ENCODE measurements around the gene PREPL.
"Not testable (repeated sequence)": the region's sequence is repeated elsewhere in the genome, so short reads cannot be mapped to it uniquely, and the experiment has no call there.

The PREPL gene

DNA sequence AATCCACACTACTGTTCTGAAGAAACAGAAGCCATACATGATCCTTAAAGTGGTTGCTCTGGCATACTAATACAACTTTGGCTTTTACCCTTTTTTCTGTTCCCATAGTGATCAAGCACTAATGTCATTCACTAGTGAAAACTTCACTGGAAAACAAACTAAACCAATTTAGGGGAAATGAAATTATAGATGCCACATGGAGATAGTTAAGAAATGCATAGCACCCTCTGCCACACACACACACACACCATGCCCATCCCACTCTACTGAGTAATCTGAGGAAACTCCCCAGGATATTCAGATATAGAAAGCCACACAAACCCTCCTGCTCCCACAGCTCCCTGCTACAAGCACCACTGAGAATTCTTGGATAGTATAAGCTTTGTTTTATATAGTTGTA, 46.9 kb downstream of the PREPL start:
- Histone ChIP-seq H3K9ac (ENCODE audit: low read depth, low read length) (no peak overlapping the region), H3K4me3 (ENCODE audit: low read length) (no peak overlapping the region), H3K9me3 (ENCODE audit: insufficient read depth, low read depth, low read length) (peaks cover 29% of the 10 kb centered on the region), H3K4me1 (ENCODE audit: insufficient read depth, low read length) (no peaks in the 10 kb centered on the region), H3K27ac (ENCODE audit: low read length) (no peak overlapping the region), H3K27me3 (ENCODE audit: insufficient read depth, low read length) (no peaks in the 10 kb centered on the region), H3K36me3 (ENCODE audit: insufficient read depth, low read depth, low read length) (peaks cover 26% of the 10 kb centered on the region)

DNA sequence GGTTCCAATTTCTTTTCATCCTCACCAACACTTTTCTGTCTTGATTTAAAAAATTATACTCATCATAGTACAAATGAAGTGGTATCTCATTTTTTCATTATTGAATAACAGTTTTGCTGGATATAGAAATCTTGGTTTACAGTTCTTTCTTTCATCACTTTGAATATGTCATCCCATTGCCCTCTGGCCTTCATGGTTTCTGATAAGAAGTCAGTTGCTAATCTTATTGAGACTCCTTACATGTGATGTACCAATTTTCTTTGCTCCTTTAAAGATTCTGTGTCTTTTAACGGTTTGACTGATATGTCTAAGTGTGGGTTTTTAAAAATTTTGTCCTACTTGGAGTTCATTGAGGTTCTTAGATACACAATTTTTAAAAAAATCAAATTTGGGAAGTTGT, 51.0 kb downstream of the PREPL start:
- no peaks in the 10 kb centered on the region for H3K27me3 ChIP-seq (ENCODE audit: insufficient read depth, low read length)

DNA sequence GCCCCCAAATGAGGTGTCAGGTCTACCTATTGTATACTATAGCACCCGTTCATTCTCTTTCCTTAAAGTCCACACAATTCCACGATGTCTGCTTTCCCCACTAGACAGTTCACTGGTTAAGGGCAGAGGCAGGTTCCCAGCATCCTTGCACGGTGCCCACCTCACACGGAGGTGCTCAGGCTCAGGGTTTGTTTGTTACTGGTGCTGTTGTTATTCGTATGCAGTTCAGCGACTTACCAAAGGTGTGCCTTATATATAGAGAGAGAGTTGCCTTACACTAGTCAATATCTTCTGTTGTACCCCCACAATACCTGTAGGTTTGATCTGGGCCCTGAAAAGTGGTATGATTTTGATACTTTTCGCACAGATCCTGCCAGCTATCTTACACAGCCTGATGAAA, 55.4 kb downstream of the PREPL start:
- Histone ChIP-seq H3K9me3 (ENCODE audit: insufficient read depth, low read depth, low read length) (peaks cover 26% of the 10 kb centered on the region), H3K27me3 (ENCODE audit: insufficient read depth, low read length) (no peaks in the 10 kb centered on the region), H3K4me1 (ENCODE audit: insufficient read depth, low read length) (no peaks in the 10 kb centered on the region), H3K9ac (ENCODE audit: low read depth, low read length) (no peak overlapping the region), H3K27ac (ENCODE audit: low read length) (no peak overlapping the region), H3K36me3 (ENCODE audit: insufficient read depth, low read depth, low read length) (no peaks in the 10 kb centered on the region), H3K4me3 (ENCODE audit: low read length) (no peak overlapping the region)

More for the DNA sequence above, 51.0 kb downstream of the PREPL start:
- H3K9ac ChIP-seq (ENCODE audit: low read depth, low read length): no peak overlapping the region
- H3K27ac ChIP-seq (ENCODE audit: low read length): no peak overlapping the region
- H3K4me3 ChIP-seq (ENCODE audit: low read length): no peak overlapping the region
- H3K9me3 ChIP-seq (ENCODE audit: insufficient read depth, low read depth, low read length): peaks cover 39% of the 10 kb centered on the region
- peaks cover 22% of the 10 kb centered on the region for H3K36me3 ChIP-seq (ENCODE audit: insufficient read depth, low read depth, low read length)
- H3K4me1 ChIP-seq (ENCODE audit: insufficient read depth, low read length): no peaks in the 10 kb centered on the region

- H3K27me3 ChIP-seq (ENCODE audit: insufficient read depth, low read length): no peaks in the 10 kb centered on the region
- no peaks in the 10 kb centered on the region for H3K36me3 ChIP-seq (ENCODE audit: insufficient read depth, low read depth, low read length)
- no peak overlapping the region for H3K9ac ChIP-seq (ENCODE audit: low read depth, low read length)
- peaks cover 10% of the 10 kb centered on the region for H3K9me3 ChIP-seq (ENCODE audit: insufficient read depth, low read depth, low read length)
- H3K27ac ChIP-seq (ENCODE audit: low read length): no peak overlapping the region
- no peak overlapping the region for H3K4me3 ChIP-seq (ENCODE audit: low read length)
- H3K4me1 ChIP-seq (ENCODE audit: insufficient read depth, low read length): no peaks in the 10 kb centered on the region
Measured at GRCh38 chr2:44304258-44304657, 57.0 kb downstream of the PREPL start.

DNA sequence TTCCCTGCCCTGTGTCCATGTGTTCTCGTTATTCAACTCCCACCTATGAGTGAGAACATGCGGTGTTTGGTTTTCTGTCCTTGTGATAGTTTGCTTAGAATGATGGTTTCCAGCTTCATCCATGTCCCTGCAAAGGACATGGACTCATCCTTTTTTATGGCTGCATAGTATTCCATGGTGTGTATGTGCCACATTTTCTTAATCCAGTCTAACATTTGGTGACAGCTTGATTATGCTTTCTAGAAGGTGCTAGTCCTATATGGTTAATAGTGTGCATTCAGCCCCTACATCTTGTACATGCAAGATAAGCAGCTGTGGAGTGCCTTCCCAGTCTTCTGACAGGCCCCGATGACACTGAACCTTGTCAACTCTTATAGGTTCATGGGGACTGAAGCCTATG, 57.5 kb downstream of the PREPL start:
- H3K9ac ChIP-seq (ENCODE audit: low read depth, low read length); H3K4me1 ChIP-seq (ENCODE audit: insufficient read depth, low read length); H3K27ac ChIP-seq (ENCODE audit: low read length); H3K36me3 ChIP-seq (ENCODE audit: insufficient read depth, low read depth, low read length); H3K27me3 ChIP-seq (ENCODE audit: insufficient read depth, low read length); H3K9me3 ChIP-seq (ENCODE audit: insufficient read depth, low read depth, low read length); H3K4me3 ChIP-seq (ENCODE audit: low read length): not testable (repeated sequence)

GRCh38 chr2:44301111-44301510, 60.2 kb downstream of the PREPL start:
- Histone ChIP-seq H3K9me3 (ENCODE audit: insufficient read depth, low read depth, low read length) (no peaks in the 10 kb centered on the region), H3K4me3 (ENCODE audit: low read length) (no peak overlapping the region), H3K27me3 (ENCODE audit: insufficient read depth, low read length) (no peaks in the 10 kb centered on the region), H3K27ac (ENCODE audit: low read length) (no peak overlapping the region), H3K4me1 (ENCODE audit: insufficient read depth, low read length) (peaks cover 1% of the 10 kb centered on the region; the same call in 1 of the 2 replicates), H3K9ac (ENCODE audit: low read depth, low read length) (no peak overlapping the region), H3K36me3 (ENCODE audit: insufficient read depth, low read depth, low read length) (no peaks in the 10 kb centered on the region)

GRCh38 chr2:44299635-44300034, 61.7 kb downstream of the PREPL start:
- Histone ChIP-seq H3K4me1 (ENCODE audit: insufficient read depth, low read length) (peaks cover 8% of the 10 kb centered on the region; the same call in 1 of the 2 replicates), H3K9me3 (ENCODE audit: insufficient read depth, low read depth, low read length) (no peaks in the 10 kb centered on the region), H3K27me3 (ENCODE audit: insufficient read depth, low read length) (no peaks in the 10 kb centered on the region), H3K36me3 (ENCODE audit: insufficient read depth, low read depth, low read length) (no peaks in the 10 kb centered on the region), H3K4me3 (ENCODE audit: low read length) (no peak overlapping the region), H3K9ac (ENCODE audit: low read depth, low read length) (no peak overlapping the region), H3K27ac (ENCODE audit: low read length) (no peak overlapping the region)

GRCh38 chr2:44297431-44297830, 63.9 kb downstream of the PREPL start:
- Histone ChIP-seq H3K27ac (ENCODE audit: low read length) (no peak overlapping the region), H3K4me1 (ENCODE audit: insufficient read depth, low read length) (peaks cover 8% of the 10 kb centered on the region; the same call in 1 of the 2 replicates), H3K4me3 (ENCODE audit: low read length) (no peak overlapping the region)

DNA sequence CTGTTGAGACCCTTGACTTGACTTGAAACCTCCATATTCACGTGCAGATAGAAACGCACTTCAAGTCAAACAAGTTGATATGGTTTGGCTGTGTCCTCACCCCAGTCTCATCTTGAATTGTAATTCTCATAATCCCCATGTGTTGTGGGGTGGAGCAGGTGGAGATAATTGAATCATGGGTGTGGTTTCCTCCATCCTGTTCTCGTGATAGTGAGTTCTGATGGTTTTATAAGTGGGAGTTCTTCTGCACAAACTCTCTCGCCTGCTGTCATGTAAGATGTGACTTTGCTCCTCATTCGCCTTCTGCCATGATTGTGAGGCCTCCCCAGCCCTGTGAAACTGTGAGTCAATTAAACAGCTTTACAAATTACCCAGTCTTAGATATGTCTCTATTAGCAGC, 64.6 kb downstream of the PREPL start:
- no peak overlapping the region for H3K27ac ChIP-seq (ENCODE audit: low read length)
- H3K9ac ChIP-seq (ENCODE audit: low read depth, low read length): no peak overlapping the region
- no peak overlapping the region for H3K4me3 ChIP-seq (ENCODE audit: low read length)
- H3K9me3 ChIP-seq (ENCODE audit: insufficient read depth, low read depth, low read length): no peaks in the 10 kb centered on the region
- peaks cover 10% of the 10 kb centered on the region for H3K4me1 ChIP-seq (ENCODE audit: insufficient read depth, low read length)
- H3K36me3 ChIP-seq (ENCODE audit: insufficient read depth, low read depth, low read length): no peaks in the 10 kb centered on the region
- H3K27me3 ChIP-seq (ENCODE audit: insufficient read depth, low read length): no peaks in the 10 kb centered on the region

More at GRCh38 chr2:44297431-44297830, 63.9 kb downstream of the PREPL start:
- Histone ChIP-seq H3K9me3 (ENCODE audit: insufficient read depth, low read depth, low read length) (no peaks in the 10 kb centered on the region), H3K27me3 (ENCODE audit: insufficient read depth, low read length) (no peaks in the 10 kb centered on the region), H3K9ac (ENCODE audit: low read depth, low read length) (no peak overlapping the region), H3K36me3 (ENCODE audit: insufficient read depth, low read depth, low read length) (no peaks in the 10 kb centered on the region)

DNA sequence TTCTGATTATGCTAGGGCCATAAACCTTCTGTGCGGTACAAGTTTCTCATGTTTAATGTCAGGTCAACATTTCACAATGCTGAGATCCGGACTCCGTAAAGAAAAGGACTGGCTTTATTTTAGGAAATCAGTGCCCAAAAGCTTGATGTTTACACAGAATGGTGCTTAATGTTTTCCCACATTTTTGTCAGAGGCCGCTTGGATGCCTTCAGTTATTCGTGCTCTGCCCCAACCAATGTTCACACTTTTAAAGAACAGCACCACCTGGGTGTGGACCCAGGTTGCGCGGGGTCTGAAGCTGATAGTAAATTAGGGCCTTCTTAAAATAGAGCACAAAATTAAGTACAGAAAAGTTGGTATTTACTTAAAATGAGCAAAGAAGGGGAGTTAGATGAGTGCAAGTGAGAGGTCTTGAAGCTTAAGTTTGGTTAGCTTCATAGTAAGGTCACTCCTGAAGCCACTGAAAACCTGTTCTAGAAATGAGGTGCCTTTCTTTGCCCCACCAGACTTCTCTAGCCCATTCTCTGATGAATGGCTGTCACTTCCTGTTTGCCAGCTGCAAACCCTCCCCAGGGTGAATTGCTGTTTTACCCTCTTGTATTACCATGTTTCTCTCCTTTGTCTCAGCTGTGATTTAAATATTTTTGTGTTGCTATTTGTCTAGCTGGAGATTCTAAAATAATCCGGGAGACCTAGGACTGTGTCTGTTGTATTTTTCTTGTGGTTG, 65.5 kb downstream of the PREPL start:
- peaks cover 18% of the 10 kb centered on the region for H3K4me1 ChIP-seq (ENCODE audit: insufficient read depth, low read length)
- no peak overlapping the region for H3K27ac ChIP-seq (ENCODE audit: low read length)
- H3K9me3 ChIP-seq (ENCODE audit: insufficient read depth, low read depth, low read length): no peaks in the 10 kb centered on the region
- H3K27me3 ChIP-seq (ENCODE audit: insufficient read depth, low read length): no peaks in the 10 kb centered on the region
- H3K9ac ChIP-seq (ENCODE audit: low read depth, low read length): no peak overlapping the region
- no peak overlapping the region for H3K4me3 ChIP-seq (ENCODE audit: low read length)
- H3K36me3 ChIP-seq (ENCODE audit: insufficient read depth, low read depth, low read length): no peaks in the 10 kb centered on the region

GRCh38 chr2:44295113-44295512, 66.2 kb downstream of the PREPL start:
- no peak overlapping the region for H3K4me3 ChIP-seq (ENCODE audit: low read length)
- no peaks in the 10 kb centered on the region for H3K36me3 ChIP-seq (ENCODE audit: insufficient read depth, low read depth, low read length)
- no peak overlapping the region for H3K27ac ChIP-seq (ENCODE audit: low read length)
- H3K9me3 ChIP-seq (ENCODE audit: insufficient read depth, low read depth, low read length): no peaks in the 10 kb centered on the region
- peaks cover 20% of the 10 kb centered on the region for H3K4me1 ChIP-seq (ENCODE audit: insufficient read depth, low read length)
- H3K9ac ChIP-seq (ENCODE audit: low read depth, low read length): no peak overlapping the region
- no peaks in the 10 kb centered on the region for H3K27me3 ChIP-seq (ENCODE audit: insufficient read depth, low read length)

All from iPS-20b (cell line).